HG02840 (cell line): ENCODE results near the gene GFY.

Experiments used
- ATAC-seq: cut with Tn5 transposase; IDR thresholded peaks from one replicate; pipeline ENCODE4 v1.9.1; 2021; ENCODE audit warnings: mild to moderate bottlenecking, moderate library complexity, moderate number of reproducible peaks; ENCODE audit not compliant: unreplicated experiment, low FRiP score

GFY gene

GRCh38 chr19:49427855-49428546 lies 2.8 kb downstream of the GFY start:
- ATAC-seq, result no peak

GRCh38 chr19:49428547-49429451 lies 3.6 kb downstream of the GFY start:
- no peak for ATAC-seq

GRCh38 chr19:49430172-49430677 lies 5.0 kb downstream of the GFY start:
- ATAC-seq, result no peak

- no peak for ATAC-seq
These were observed 5.6 kb downstream of the GFY start for GRCh38 chr19:49430678-49431329.

DNA sequence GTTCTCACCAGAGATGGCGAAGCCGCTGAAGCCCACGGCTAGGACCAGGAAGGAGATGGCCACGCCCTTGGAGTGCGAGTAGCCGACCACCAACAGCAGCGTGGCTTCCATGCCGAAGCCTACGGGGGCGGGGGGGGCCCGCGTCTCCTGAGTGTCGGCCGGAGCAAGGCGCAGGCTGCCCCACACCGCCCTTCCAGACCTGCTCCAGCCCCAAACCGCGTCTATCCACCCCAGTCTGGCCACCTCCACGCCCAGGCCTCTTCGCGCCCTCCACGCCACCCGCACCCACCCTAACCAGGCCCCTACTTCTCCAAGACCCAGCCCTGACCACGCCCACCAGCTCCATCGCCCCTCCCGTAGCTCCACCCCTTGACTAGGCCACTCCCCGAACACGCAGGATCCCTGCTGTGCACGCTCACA lies 6.2 kb downstream of the GFY start:
- no peak for ATAC-seq

DNA sequence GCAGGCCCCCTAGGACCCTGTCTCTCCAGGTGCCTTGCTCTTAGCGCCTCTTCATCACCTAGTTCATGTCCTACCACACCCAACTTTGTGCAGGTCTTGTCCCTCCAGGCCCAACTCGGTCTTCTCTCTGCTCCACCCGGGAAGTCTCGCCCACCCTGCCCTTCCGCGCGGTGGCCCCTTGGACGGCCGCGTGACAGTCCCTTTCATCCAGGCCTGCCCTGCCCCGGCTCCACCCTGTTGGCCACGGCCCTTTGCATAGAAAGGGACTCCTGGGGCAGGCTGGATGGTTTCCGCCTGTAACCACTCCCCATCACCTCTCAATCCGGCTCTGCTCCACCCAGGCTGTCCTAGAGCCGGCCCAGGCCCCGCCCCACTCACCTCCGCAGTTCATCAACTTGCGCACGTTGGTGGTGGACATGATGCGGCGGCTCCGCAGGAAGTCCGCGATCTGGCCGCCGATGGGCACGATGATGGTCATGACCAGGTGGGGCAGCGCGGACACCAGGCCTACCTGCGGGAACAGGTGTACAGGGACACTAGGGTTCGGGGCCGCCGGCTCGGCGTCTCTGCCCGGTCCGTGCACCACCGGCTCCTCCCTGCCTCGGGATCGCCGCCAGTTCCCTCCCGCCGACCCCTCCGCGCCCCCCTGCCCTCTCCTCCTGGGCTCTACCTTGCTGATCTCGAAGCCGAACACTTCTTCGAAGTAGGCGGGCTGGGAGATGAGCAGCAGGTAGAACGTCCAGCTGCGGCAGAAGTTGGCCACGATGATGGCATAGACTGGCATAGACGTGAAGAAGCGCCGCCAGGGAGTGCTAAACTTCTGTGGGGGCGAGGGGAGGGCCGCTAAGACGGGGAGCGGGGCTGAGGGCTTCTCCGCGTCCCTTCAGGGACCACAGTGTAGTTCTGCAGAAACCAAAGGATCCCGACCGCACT lies 7.2 kb downstream of the GFY start:
- no peak for ATAC-seq

DNA sequence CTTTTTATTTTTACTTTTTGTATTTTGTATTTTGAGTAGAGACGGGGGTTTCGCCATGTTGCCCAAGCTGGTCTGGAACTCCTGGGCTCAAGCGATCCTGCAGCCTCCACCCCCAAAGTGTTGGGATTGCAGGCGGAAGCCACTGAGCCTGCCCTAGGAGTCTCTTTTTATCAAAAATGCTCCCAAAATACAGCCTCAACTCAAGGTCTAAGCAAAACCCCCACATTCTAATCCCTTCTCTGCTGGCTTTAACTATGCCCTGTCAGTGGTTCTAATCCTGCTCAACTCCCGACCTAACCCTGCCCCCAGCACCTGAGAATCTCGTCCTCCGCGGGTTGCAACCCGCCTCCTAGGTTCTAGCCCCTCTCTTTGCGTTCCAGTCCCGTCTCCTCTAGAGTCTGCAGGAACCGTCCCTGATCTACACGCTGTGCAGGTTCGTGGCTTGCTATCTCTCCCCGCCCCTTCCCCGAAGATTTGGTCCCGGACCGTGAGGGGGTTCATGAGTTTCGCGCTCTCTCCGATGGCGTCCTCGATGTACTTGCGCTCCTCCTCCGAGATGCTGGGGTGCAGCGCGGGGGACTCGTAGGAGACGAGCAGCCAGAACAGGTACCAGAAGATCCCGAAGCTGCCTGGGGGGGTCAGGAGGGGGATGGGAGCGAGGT lies 8.2 kb downstream of the GFY start:
- ATAC-seq, result no peak

DNA sequence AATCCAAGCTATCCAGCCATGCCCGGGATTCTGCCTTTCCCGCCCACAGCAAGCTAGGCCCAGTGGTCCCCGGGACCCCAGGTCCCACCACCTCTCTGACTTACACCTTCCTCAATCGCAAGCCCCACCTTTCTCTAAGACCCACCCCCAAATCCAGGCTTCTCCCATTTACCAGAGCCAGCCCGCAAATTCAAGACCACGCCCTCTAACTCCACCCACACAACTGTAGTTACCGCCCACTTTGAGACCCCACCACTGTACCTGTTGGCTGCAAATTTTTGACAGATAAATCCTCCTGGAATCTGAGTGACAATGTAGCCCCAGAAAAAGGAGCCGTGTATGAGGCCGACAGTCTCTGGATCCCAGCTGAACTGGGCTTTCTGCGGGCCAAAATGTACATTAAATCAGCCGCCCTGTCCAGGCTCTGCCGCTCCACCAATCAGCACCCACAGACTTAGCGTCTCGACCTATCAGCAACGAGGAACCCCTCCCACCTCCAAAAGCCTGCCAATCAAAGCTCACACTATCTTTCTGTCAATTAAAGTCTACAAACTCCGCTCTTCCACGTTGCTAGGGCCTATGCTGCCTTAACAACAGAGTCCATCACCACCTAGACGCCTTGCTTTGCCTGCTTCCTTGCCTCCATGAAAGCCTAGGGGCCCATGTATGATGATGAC lies 9.9 kb downstream of the GFY start:
- ATAC-seq, result no peak

DNA sequence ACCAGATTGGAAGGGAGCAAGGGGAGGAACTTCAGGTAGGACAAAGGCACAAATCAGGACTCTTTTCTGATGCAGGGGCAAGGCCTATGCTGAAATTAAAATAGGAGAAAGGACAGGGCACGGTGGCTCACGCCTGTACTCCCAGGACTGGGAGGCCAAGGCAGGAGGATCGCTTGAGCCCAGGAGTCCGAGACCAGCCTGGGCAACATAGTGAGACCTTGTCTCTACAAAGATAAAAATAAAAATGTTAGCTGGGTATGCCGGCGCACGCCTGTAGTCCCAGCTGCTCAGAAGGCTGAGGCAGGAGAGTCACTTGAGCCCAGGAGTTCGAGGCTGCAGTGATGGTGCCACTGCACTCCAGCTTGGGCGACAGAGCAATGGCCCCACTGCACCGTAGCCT lies 10.5 kb downstream of the GFY start:
- ATAC-seq, result no peak

- ATAC-seq, result no peak
These were observed 11.3 kb downstream of the GFY start for GRCh38 chr19:49436381-49437017.

DNA sequence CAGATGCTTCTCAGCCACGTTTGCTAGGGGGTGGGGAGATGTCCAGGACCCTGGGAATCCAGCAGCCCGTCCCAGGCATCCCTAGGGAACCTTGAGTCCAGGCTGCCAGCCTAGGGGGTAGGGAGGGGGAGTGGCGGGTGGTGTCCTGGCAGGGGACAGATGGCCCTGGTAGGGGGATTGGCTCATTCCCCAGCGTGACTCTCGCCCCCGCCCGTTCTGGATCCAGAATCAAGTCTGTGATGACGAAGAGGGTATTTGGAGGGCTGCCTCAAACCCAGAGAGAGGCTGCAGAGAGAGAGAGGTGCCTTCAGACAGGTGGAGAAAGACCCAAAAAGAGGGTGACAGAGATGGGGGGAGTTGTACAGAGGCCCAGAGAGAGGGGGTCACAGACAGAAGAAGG lies 12.0 kb downstream of the GFY start:
- ATAC-seq, result no peak

GRCh38 chr19:49438261-49438660 lies 13.1 kb downstream of the GFY start:
- ATAC-seq, result no peak

GRCh38 chr19:49439836-49440235 lies 14.6 kb downstream of the GFY start:
- no peak for ATAC-seq

GRCh38 chr19:49440439-49441209 lies 15.4 kb downstream of the GFY start:
- ATAC-seq, result no peak

DNA sequence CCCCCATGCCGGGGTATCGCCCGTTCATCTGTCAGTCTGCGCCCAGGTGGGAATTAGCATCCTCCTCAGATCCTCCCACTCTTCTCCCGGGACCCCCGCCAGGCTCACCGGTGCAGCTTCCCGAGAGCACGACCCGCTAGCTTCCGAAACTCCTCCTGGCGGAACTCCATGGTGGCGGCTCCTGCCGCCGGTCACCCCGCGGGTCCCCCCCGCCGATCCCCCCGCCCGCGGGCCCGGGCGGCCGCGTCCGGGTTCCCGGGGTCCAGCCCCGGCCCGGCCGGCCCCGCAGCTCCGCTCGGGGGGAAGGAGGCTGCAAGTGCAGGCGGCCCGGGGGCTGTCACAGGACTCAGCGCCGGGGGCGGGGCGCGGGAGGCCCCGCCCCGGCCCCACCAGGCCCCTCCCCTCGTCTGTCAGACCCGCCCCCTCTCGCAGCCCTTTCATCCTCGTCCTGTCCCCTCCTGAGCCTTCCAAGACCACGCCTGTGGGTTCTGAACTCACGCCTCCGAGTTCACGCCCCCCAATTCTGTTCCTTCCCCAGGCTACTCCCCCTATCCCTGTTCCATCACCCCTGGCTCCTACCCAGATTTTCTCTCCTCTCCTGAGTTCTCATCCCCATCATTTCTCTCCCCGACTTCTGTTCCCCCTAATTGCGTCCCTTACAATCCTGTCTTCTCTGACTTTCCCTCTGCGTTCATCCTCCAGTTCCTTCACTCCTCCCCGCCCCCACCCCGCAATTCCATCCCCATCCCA lies 16.2 kb downstream of the GFY start, which contains the start of gene SLC17A7:
SLC17A7 (minus strand) TSS at position 318 of the 750 bp plus-strand sequence; CDS start at position 170, 148 bp downstream.
- ATAC-seq, result no peak

- ATAC-seq, result no peak
These were observed 16.8 kb downstream of the GFY start for GRCh38 chr19:49441960-49442350.

- no peak for ATAC-seq
These were observed 17.2 kb downstream of the GFY start for GRCh38 chr19:49442354-49442753.
